HepG2 (cell line): ENCODE measurements around the gene DCUN1D2. TPM values are rescaled to one million over a fixed set of nuclear protein-coding genes. Genes with fewer than 3 reads are reported as not detected.

ENCODE experiments used
- ATRX ChIP-seq: sonication (generic); formaldehyde crosslinking; IDR thresholded peaks from 2 replicates; pipeline ENCODE4 v1.4.0; 2020; ENCODE audit warnings: missing genetic modification reagents, borderline replicate concordance
- ETS1 ChIP-seq: sonication (generic); formaldehyde crosslinking; IDR thresholded peaks from 2 replicates; pipeline ENCODE4 v1.4.0; 2020; ENCODE audit warnings: missing genetic modification reagents
- HOXA5 ChIP-seq: sonication (generic); formaldehyde crosslinking; IDR thresholded peaks from 2 replicates; pipeline ENCODE4 v1.4.0; 2020; ENCODE audit warnings: missing genetic modification reagents
- HOXA7 ChIP-seq: sonication (generic); formaldehyde crosslinking; IDR thresholded peaks from 2 replicates; pipeline ENCODE4 v1.8.1; 2022; ENCODE audit warnings: mild to moderate bottlenecking, missing genetic modification reagents, moderate library complexity
- LRRFIP1 ChIP-seq: sonication (generic); formaldehyde crosslinking; conservative IDR thresholded peaks from 2 replicates; pipeline ENCODE4 v1.4.0; 2020; ENCODE audit warnings: missing genetic modification reagents
- NR2F1 ChIP-seq, 2 experiments: fragments of 450-650 bp in 1 of 2; formaldehyde crosslinking in 1 of 2; IDR thresholded peaks; 2 replicates each; pipeline versions ENCODE4 v1.5.0 to v1.6.1; 2016 to 2020; ENCODE audit warnings: mild to moderate bottlenecking in 1 of 2, missing compliant biosample characterization in 1 of 2, missing genetic modification reagents in 1 of 2, moderate library complexity in 1 of 2
- PRDM10 ChIP-seq: sonication (generic); formaldehyde crosslinking; IDR thresholded peaks from 2 replicates; pipeline ENCODE4 v1.4.0; 2020; ENCODE audit warnings: low read depth, missing genetic modification reagents
- REXO4 ChIP-seq: sonication (generic); formaldehyde crosslinking; IDR thresholded peaks from 2 replicates; pipeline ENCODE4 v1.8.0; 2022; ENCODE audit warnings: missing genetic modification reagents, mild to moderate bottlenecking, borderline replicate concordance
- RFXANK ChIP-seq: IDR thresholded peaks from 2 replicates; pipeline ENCODE4 v1.6.1; 2016
- SAP130 ChIP-seq: IDR thresholded peaks from 2 replicates; pipeline ENCODE4 v1.6.1; 2016; ENCODE audit warnings: low read depth
- SATB2 ChIP-seq: sonication (generic); formaldehyde crosslinking; IDR thresholded peaks from 2 replicates; pipeline ENCODE4 v1.5.0; 2020; ENCODE audit warnings: missing genetic modification reagents
- ZBTB34 ChIP-seq: sonication (generic); formaldehyde crosslinking; IDR thresholded peaks from 2 replicates; pipeline ENCODE4 v1.8.0; 2022; ENCODE audit warnings: mild to moderate bottlenecking, missing genetic modification reagents
- ZKSCAN1 ChIP-seq: fragments of 150-350 bp; IDR thresholded peaks from 2 replicates; pipeline ENCODE4 v1.6.1; 2014; ENCODE audit warnings: low read length
- ZNF350 ChIP-seq: sonication (generic); formaldehyde crosslinking; IDR thresholded peaks from 2 replicates; pipeline ENCODE4 v1.4.0; 2020; ENCODE audit warnings: mild to moderate bottlenecking, low read depth, missing genetic modification reagents, borderline replicate concordance
- ZNF615 ChIP-seq: sonication (generic); formaldehyde crosslinking; IDR thresholded peaks from 2 replicates; pipeline ENCODE4 v1.5.0; 2020; ENCODE audit warnings: mild to moderate bottlenecking, missing genetic modification reagents, borderline replicate concordance
- ZNF777 ChIP-seq: sonication (generic); formaldehyde crosslinking; IDR thresholded peaks from 2 replicates; pipeline ENCODE4 v1.4.0; 2020; ENCODE audit warnings: missing genetic modification reagents
- ZNF891 ChIP-seq: sonication (generic); formaldehyde crosslinking; IDR thresholded peaks from 2 replicates; pipeline ENCODE4 v1.5.0; 2020; ENCODE audit warnings: mild to moderate bottlenecking, missing genetic modification reagents
- polyA plus RNA-seq, 8 experiments: library from polyadenylated mRNA; depleted of rRNA in 3 of 8; stranded (reverse) in 7 of 8; unstranded in 1 of 8; fragments of >200 nt; fragmentation: Illumina TruSeq in 4 of 8; extraction: Trizol in 4 of 8; gene quantifications; 2 replicates each; pipeline versions ENCODE4 v1.2.1 to v1.2.3, GENCODE V29; 2011 to 2016; ENCODE audit warnings: low read depth in 4 of 8, missing spikeins in 1 of 8, mixed read lengths in 1 of 8; ENCODE audit not compliant: insufficient read depth in 1 of 8
- total RNA-seq, 5 experiments: library from RNA; depleted of rRNA; stranded (reverse); fragments of >200 nt; fragmentation: Illumina TruSeq; extraction: Trizol; gene quantifications; 2 replicates each; pipeline ENCODE4 v1.2.3, GENCODE V29; 2016; ENCODE audit warnings: low read depth in 1 of 5
- TF ChIP-seq, protein P1 (sequence below): IDR thresholded peaks from 2 replicates; pipeline ENCODE4 v1.6.1; 2016; ENCODE audit warnings: low read depth
- TF ChIP-seq, protein P2 (sequence below): sonication (generic); formaldehyde crosslinking; IDR thresholded peaks from 2 replicates; pipeline ENCODE4 v1.5.0; 2020; ENCODE audit warnings: missing genetic modification reagents

Gene DCUN1D2
- total and polyA plus RNA-seq, 2 of the 13 experiments (the other 11 are each of a cell fraction or from before 2014, with no cell fraction given), result 9.1 to 9.6 TPM

GRCh38 chr13:113493315-113493951 is 2.9 kb upstream of the DCUN1D2 start (continued):
- TF ChIP-seq LRRFIP1 (no peak), ZKSCAN1 (no peak), SAP130 (CRISPR knock-in tag) (peak; percentile 97), ETS1 (no peak), ATRX (no peak), NR2F1 (CRISPR knock-in tag; IDR thresholded peaks at IDR 0.05) (no peak; a peak in 1 of 4 replicates), ZNF891 (CRISPR knock-in tag) (no peak), ZBTB34 (CRISPR knock-in tag) (no peak), HOXA7 (CRISPR knock-in tag) (no peak), RFXANK (no peak), ZNF350 (CRISPR knock-in tag) (no peak), SATB2 (CRISPR knock-in tag) (no peak), ZNF777 (CRISPR knock-in tag) (no peak), REXO4 (CRISPR knock-in tag) (no peak), PRDM10 (no peak), ZNF615 (no peak), HOXA5 (CRISPR knock-in tag) (no peak)
- TF ChIP-seq, protein P1, sequence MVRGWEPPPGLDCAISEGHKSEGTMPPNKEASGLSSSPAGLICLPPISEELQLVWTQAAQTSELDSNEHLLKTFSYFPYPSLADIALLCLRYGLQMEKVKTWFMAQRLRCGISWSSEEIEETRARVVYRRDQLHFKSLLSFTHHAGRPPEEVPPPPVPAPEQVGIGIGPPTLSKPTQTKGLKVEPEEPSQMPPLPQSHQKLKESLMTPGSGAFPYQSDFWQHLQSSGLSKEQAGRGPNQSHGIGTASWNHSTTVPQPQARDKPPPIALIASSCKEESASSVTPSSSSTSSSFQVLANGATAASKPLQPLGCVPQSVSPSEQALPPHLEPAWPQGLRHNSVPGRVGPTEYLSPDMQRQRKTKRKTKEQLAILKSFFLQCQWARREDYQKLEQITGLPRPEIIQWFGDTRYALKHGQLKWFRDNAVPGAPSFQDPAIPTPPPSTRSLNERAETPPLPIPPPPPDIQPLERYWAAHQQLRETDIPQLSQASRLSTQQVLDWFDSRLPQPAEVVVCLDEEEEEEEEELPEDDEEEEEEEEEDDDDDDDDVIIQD, result peak; percentile 46; the same call in 1 of the 2 replicates
- TF ChIP-seq, protein P2, sequence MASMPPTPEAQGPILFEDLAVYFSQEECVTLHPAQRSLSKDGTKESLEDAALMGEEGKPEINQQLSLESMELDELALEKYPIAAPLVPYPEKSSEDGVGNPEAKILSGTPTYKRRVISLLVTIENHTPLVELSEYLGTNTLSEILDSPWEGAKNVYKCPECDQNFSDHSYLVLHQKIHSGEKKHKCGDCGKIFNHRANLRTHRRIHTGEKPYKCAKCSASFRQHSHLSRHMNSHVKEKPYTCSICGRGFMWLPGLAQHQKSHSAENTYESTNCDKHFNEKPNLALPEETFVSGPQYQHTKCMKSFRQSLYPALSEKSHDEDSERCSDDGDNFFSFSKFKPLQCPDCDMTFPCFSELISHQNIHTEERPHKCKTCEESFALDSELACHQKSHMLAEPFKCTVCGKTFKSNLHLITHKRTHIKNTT, result no peak
